Measurements from ENCODE around the gene ATF4. TPM values are rescaled to one million over a fixed set of nuclear protein-coding genes. Genes with fewer than 3 reads are reported as not detected.
"Not testable (repeated sequence)": the region's sequence is repeated elsewhere in the genome, so short reads cannot be mapped to it uniquely, and the experiment has no call there.

Gene ATF4
- total and polyA plus RNA-seq, 12 donors, result 207 to 1,513 (median 346) TPM

DNA sequence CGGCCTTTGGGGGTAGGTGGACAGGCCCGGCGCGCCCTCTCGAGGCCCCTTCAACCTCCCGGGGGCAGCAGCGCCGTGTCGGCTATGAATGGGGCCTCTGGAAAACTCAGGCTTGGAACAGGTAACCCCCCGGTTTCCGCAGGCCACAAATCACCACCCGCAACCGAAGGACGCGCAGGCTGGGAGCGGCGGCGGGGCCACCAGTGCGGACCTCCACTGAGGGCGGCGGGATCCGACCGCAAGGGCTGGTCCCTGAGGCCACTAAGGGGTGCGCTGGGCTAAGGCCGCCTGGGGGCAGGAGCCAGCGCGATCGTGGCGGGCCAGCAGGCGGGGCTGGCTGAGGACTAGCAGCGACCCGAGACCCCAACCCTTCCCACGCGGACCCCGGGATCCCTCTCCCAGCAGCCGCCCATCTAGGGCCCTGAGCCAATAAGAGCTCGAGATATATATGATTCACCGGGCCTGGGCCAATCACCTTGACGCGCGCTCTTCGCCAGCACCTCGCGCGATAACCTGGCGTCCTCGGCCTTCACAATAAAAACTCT is 609 bp upstream of the ATF4 start:
- H3K4me1 ChIP-seq (replicated peaks in 1 of 2), result peaks cover 32 to 45% of the 10 kb centered on the region in 2 donors
- no peaks in the 10 kb centered on the region for H3K9me3 ChIP-seq (replicated peaks in 1 of 3)
- intact Hi-C loops (cut with DNase I), result loop anchor here (2.0 to 10.0 kb wide), 3 partner anchors 17 to 345 kb away; partner anchors contain the start of genes SYNGR1 (in 2 of the 2) and MIEF1 (in 1 of the 2)
- H3K27ac ChIP-seq, result peak overlapping the region; percentile 94 to 99 (median 98)
- H3K27me3 ChIP-seq, result no peaks in the 10 kb centered on the region
- TF ChIP-seq, protein P1, sequence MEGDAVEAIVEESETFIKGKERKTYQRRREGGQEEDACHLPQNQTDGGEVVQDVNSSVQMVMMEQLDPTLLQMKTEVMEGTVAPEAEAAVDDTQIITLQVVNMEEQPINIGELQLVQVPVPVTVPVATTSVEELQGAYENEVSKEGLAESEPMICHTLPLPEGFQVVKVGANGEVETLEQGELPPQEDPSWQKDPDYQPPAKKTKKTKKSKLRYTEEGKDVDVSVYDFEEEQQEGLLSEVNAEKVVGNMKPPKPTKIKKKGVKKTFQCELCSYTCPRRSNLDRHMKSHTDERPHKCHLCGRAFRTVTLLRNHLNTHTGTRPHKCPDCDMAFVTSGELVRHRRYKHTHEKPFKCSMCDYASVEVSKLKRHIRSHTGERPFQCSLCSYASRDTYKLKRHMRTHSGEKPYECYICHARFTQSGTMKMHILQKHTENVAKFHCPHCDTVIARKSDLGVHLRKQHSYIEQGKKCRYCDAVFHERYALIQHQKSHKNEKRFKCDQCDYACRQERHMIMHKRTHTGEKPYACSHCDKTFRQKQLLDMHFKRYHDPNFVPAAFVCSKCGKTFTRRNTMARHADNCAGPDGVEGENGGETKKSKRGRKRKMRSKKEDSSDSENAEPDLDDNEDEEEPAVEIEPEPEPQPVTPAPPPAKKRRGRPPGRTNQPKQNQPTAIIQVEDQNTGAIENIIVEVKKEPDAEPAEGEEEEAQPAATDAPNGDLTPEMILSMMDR (IDR thresholded peaks at IDR 0.05), result peak in 4 of 6 experiments; percentile 17 to 35 (median 28)
- peak; percentile 62 to 67 for TF ChIP-seq POLR2A (IDR thresholded peaks at IDR 0.05)
- peaks cover 0 to 45% of the 10 kb centered on the region in 2 donors for H3K36me3 ChIP-seq (replicated peaks in 1 of 2)
- DNase-seq, result peak; percentile 97 to 99 (median 99)
- peak overlapping the region; percentile 68 to 100 (median 92) for H3K4me3 ChIP-seq
- WGBS, 4 donors, result 0 to 2% (median 0%) methylated on average over 5 to 47 of the region's 47 CpGs

GRCh38 chr22:39521106-39521885 is 934 bp downstream of the ATF4 start:
- peaks cover 0 to 40% of the 10 kb centered on the region in 2 donors for H3K36me3 ChIP-seq (replicated peaks in 1 of 2)

DNA sequence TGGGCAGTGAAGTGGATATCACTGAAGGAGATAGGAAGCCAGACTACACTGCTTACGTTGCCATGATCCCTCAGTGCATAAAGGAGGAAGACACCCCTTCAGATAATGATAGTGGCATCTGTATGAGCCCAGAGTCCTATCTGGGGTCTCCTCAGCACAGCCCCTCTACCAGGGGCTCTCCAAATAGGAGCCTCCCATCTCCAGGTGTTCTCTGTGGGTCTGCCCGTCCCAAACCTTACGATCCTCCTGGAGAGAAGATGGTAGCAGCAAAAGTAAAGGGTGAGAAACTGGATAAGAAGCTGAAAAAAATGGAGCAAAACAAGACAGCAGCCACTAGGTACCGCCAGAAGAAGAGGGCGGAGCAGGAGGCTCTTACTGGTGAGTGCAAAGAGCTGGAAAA is 1.7 kb downstream of the ATF4 start:
- Histone ChIP-seq H3K4me3 (peak overlapping the region in 2 of 4 donors; percentile 22 to 98), H3K36me3 (replicated peaks in 1 of 2) (peaks cover 0 to 40% of the 10 kb centered on the region in 2 donors), H3K4me1 (replicated peaks in 1 of 2) (peaks cover 36 to 59% of the 10 kb centered on the region in 2 donors), H3K27ac (peak overlapping the region in 3 of 5 donors; percentile 96 to 99 (median 98))
- intact Hi-C loops (cut with DNase I), result loop anchor here in 1 of 2 donors (10.0 kb wide), 2 partner anchors 177 to 347 kb away; partner anchors contain the start of gene SYNGR1
- H3K27me3 ChIP-seq; H3K9me3 ChIP-seq (replicated peaks in 1 of 3); DNase-seq: not testable (repeated sequence)
- WGBS, 4 donors, result 9 to 17% (median 15%) methylated on average over 4 to 5 of the region's 5 CpGs

More at GRCh38 chr22:39521106-39521885, 934 bp downstream of the ATF4 start:
- TF ChIP-seq, protein P1 (IDR thresholded peaks at IDR 0.05), result peak in 1 of 6 experiments; percentile 12
- not testable (repeated sequence) for H3K27me3 ChIP-seq; H3K9me3 ChIP-seq (replicated peaks in 1 of 3)
- DNase-seq, result peak in 1 of 7 donors; percentile 80
- peak overlapping the region in 4 of 5 donors; percentile 94 to 99 (median 97) for H3K27ac ChIP-seq
- intact Hi-C loops (cut with DNase I), result loop anchor here in 1 of 2 donors (10.0 kb wide), 2 partner anchors 176 to 346 kb away; partner anchors contain the start of gene SYNGR1
- 2 to 4% (median 2%) methylated on average over 14 to 28 of the region's 28 CpGs for WGBS, 4 donors
- peak overlapping the region; percentile 76 to 100 (median 92) for H3K4me3 ChIP-seq
- peaks cover 33 to 53% of the 10 kb centered on the region in 2 donors for H3K4me1 ChIP-seq (replicated peaks in 1 of 2)

- Histone ChIP-seq H3K27me3 (no peaks in the 10 kb centered on the region), H3K27ac (peak overlapping the region in 3 of 5 donors; percentile 96 to 99 (median 98)), H3K36me3 (replicated peaks in 1 of 2) (peaks cover 0 to 40% of the 10 kb centered on the region in 2 donors), H3K4me1 (replicated peaks in 1 of 2) (peaks cover 41 to 66% of the 10 kb centered on the region in 2 donors), H3K9me3 (replicated peaks in 1 of 3) (no peaks in the 10 kb centered on the region), H3K4me3 (peak overlapping the region in 2 of 4 donors; percentile 10 to 98)
- intact Hi-C loops (cut with DNase I), result loop anchor here in 1 of 2 donors (10.0 kb wide), 2 partner anchors 178 to 348 kb away; partner anchors contain the start of gene SYNGR1
- no peak for TF ChIP-seq POLR2A (IDR thresholded peaks at IDR 0.05)
- TF ChIP-seq, protein P1 (IDR thresholded peaks at IDR 0.05), result no peak
- DNase-seq, result peak in 6 of 7 donors; percentile 60 to 79 (median 66)
- WGBS, 4 donors, result 9 to 22% (median 12%) methylated on average over 11 to 14 of the region's 14 CpGs
Measured at GRCh38 chr22:39522567-39523300, 2.4 kb downstream of the ATF4 start.
